Nephron (organoid): ENCODE results near the gene FTO.

Experiments used
- H3K27ac Mint-ChIP-seq, 3 experiments: 2 replicates each; pipeline ENCODE4 v1.8.0; 2020; ENCODE audit warnings: mixed read lengths in 3 of 3, mild to moderate bottlenecking in 2 of 3, moderate library complexity in 1 of 3
- H3K27me3 Mint-ChIP-seq: 2 replicates; pipeline ENCODE4 v1.8.0; 2021; ENCODE audit warnings: low read depth, mild to moderate bottlenecking, moderate library complexity, mixed read lengths
- H3K36me3 Mint-ChIP-seq: 2 replicates; pipeline ENCODE4 v1.8.0; 2020; ENCODE audit warnings: low read depth, mixed read lengths
- H3K4me1 Mint-ChIP-seq: 2 replicates; pipeline ENCODE4 v1.8.0; 2020; ENCODE audit warnings: mixed read lengths
- H3K4me3 Mint-ChIP-seq, 3 experiments: 2 replicates each; pipeline ENCODE4 v1.8.0; 2020; ENCODE audit warnings: mild to moderate bottlenecking in 3 of 3, mixed read lengths in 3 of 3, moderate library complexity in 2 of 3
- H3K9me3 Mint-ChIP-seq: 2 replicates; pipeline ENCODE4 v1.8.0; 2020; ENCODE audit warnings: mixed read lengths
- TF ChIP-seq, protein P1 (sequence below), 3 experiments: fragments of 200-600 bp; sonication (generic); IDR thresholded peaks; one replicate each; pipeline ENCODE4 v1.5.0; 2021; ENCODE audit warnings: antibody characterized with exemption in 3 of 3; ENCODE audit not compliant: unreplicated experiment in 3 of 3

FTO gene

DNA sequence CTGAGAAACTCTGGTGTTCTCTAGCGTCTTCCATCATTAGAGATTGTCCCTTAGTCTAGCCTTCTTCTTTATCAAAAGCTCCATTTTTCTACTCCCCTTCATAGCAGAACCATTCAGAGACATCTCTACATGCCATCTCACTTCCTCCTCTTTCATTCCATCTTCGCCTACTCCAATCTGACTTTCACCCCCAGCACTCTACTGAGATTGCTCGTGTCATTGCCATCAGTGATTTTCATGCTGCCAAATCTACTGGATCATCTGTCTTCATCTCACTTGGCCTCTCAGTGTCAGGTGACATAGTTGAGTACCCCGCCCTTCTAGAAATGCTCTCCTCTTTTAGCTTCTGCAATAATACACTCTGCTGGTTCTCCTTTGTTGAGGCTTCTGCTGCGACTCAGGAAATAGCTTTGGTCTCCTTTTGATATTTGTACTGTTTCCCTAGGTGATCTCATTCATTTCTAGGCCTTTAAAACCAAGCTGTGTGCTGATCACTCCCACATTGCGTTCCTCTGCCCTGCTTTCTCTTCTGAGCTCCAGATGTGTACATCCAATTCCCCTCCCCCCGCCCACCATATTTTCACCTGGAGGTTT is 119.1 kb downstream of the FTO start:
- Mint-ChIP-seq H3K27me3 (no peaks in the 10 kb centered on the region), H3K27ac (no peak overlapping the region), H3K4me1 (peaks cover 4% of the 10 kb centered on the region), H3K36me3 (peaks cover 6% of the 10 kb centered on the region), H3K4me3 (no peak overlapping the region), H3K9me3 (no peaks in the 10 kb centered on the region)
- TF ChIP-seq, protein P1, sequence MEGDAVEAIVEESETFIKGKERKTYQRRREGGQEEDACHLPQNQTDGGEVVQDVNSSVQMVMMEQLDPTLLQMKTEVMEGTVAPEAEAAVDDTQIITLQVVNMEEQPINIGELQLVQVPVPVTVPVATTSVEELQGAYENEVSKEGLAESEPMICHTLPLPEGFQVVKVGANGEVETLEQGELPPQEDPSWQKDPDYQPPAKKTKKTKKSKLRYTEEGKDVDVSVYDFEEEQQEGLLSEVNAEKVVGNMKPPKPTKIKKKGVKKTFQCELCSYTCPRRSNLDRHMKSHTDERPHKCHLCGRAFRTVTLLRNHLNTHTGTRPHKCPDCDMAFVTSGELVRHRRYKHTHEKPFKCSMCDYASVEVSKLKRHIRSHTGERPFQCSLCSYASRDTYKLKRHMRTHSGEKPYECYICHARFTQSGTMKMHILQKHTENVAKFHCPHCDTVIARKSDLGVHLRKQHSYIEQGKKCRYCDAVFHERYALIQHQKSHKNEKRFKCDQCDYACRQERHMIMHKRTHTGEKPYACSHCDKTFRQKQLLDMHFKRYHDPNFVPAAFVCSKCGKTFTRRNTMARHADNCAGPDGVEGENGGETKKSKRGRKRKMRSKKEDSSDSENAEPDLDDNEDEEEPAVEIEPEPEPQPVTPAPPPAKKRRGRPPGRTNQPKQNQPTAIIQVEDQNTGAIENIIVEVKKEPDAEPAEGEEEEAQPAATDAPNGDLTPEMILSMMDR (IDR thresholded peaks at IDR 0.05; ENCODE audit: unreplicated experiment in 3 of 3): no peak

DNA sequence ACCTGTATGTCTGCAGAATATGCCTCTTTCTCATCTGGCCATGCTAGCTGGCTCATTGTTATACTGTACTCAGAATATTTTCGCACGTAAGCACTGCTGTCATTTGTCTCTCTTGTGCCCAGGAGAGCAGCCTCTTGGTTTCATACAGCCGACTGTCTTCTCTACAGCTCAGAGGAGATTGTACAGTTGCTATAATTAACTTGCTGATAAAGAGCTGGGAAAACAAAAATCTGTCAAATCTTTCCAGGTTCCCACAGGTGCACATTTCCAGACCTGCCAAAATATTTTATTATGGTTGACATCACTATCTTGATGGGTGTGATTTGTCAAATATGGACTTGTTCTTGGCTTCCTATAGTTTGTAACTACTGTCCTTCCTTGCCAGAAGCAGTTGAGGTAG is 122.7 kb downstream of the FTO start:
- H3K36me3 Mint-ChIP-seq: peaks cover 30% of the 10 kb centered on the region
- H3K4me1 Mint-ChIP-seq: peaks cover 4% of the 10 kb centered on the region
- H3K4me3 Mint-ChIP-seq: no peak overlapping the region
- H3K9me3 Mint-ChIP-seq: peaks cover under 1% of the 10 kb centered on the region
- no peak overlapping the region for H3K27ac Mint-ChIP-seq
- no peaks in the 10 kb centered on the region for H3K27me3 Mint-ChIP-seq
- TF ChIP-seq, protein P1 (IDR thresholded peaks at IDR 0.05; ENCODE audit: unreplicated experiment in 3 of 3): no peak

DNA sequence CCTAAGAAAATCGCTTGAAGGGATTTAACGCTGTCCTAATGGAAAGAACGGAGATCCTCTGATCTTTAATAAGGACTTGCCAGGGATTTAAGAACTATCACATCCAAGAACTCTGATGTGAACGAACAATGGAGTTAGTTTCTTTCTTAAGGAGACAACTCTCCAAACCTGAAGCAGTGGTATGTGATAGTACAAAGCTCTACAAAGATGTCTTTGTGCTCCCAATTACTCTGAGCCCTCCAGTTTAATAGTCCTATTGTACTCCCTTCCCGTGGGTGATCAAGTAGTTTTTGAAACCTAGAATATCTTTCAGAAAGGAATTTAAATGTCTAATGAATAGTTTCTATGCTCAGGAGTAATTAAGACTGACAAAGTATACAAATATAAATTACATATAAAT is 123.8 kb downstream of the FTO start:
- no peak overlapping the region for H3K27ac Mint-ChIP-seq
- H3K9me3 Mint-ChIP-seq: peaks cover 2% of the 10 kb centered on the region
- no peak overlapping the region for H3K4me3 Mint-ChIP-seq
- TF ChIP-seq, protein P1 (IDR thresholded peaks at IDR 0.05; ENCODE audit: unreplicated experiment in 3 of 3): no peak
- H3K4me1 Mint-ChIP-seq: peaks cover 4% of the 10 kb centered on the region
- no peaks in the 10 kb centered on the region for H3K27me3 Mint-ChIP-seq
- peaks cover 38% of the 10 kb centered on the region for H3K36me3 Mint-ChIP-seq

DNA sequence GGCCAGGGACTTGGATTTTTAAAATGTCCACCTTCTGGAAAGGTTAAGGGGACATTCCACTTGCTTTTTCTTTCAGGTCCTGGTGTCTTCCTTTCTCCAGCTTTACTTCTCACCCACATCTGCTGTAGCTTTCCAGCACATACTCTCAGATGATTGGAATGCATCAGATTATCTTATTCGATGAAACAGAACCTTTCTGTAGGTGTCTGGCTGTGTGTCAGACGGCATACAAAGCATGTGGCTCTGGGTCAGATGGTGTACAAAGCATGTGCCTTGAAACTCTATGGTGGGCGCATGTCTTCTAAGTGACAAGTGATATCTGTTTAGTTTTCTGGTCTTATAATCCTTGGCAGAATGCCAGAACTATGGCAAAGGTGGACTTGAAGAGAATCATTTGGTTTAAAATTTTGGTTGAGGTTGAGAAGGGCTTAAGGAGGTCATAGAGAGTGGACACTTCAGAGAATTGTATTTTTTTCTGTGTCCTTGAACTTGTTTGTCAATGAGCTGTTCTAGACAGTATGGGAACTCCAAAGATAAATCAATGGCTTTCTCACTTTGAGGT is 125.3 kb downstream of the FTO start:
- TF ChIP-seq, protein P1 (IDR thresholded peaks at IDR 0.05; ENCODE audit: unreplicated experiment in 3 of 3): no peak
- peaks cover 49% of the 10 kb centered on the region for H3K36me3 Mint-ChIP-seq
- no peaks in the 10 kb centered on the region for H3K27me3 Mint-ChIP-seq
- no peak overlapping the region for H3K27ac Mint-ChIP-seq
- H3K9me3 Mint-ChIP-seq: peaks cover 6% of the 10 kb centered on the region
- H3K4me1 Mint-ChIP-seq: peaks cover 4% of the 10 kb centered on the region
- no peak overlapping the region for H3K4me3 Mint-ChIP-seq

DNA sequence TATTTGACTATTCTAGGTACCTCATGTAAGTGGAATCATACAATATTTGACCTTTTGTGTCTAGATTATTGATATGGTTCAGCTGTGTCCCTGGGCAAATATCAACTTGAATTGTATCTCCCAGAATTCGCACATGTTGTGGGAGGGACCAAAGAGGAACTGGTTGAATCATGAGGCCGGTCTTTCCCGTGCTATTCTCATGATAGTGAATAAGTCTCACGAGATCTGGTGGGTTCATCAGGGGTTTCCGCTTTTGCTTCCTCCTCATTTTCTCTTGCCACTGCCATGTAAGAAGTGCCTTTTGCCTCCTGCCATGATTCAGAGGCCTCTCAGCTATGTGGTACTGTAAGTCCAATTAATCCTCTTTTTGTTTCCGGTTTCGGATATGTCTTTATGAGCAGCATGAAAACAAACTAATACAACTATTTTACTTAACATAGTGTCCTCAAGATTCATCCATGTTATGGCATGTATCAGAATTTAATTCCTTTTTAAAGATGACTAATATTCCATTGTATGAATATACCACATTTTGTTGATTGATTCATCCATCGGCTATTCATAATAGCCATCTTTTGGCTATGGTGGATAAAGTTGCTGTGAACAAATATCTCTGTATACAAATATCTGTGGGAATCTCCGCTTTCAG is 129.1 kb downstream of the FTO start:
- Mint-ChIP-seq H3K9me3 (peaks cover 6% of the 10 kb centered on the region), H3K4me3 (no peak overlapping the region), H3K27ac (no peak overlapping the region), H3K36me3 (peaks cover 60% of the 10 kb centered on the region), H3K27me3 (no peaks in the 10 kb centered on the region), H3K4me1 (no peaks in the 10 kb centered on the region)
- TF ChIP-seq, protein P1 (IDR thresholded peaks at IDR 0.05; ENCODE audit: unreplicated experiment in 3 of 3): no peak

DNA sequence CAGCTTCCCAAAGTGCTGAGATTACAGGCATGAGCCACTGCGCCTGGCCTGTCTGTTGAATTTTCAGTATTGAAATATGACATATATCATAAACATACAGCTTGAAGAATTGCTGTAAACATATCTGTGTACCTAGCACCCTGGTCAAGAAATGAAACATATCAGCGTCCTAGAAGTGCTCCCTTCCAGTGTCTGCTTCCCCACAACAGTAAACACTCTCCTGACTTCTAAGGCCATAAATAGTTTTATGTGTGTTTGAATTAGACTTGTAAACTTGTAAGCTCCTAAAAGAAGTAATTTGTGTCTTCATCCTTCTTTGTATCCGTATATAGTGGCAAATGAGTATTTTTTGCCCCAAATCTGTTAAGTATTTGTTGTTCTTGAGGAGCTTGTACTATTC is 132.2 kb downstream of the FTO start:
- TF ChIP-seq, protein P1 (IDR thresholded peaks at IDR 0.05; ENCODE audit: unreplicated experiment in 3 of 3): no peak
- Mint-ChIP-seq H3K27me3 (no peaks in the 10 kb centered on the region), H3K36me3 (peaks cover 42% of the 10 kb centered on the region), H3K9me3 (peaks cover 6% of the 10 kb centered on the region), H3K4me3 (no peak overlapping the region), H3K4me1 (no peaks in the 10 kb centered on the region), H3K27ac (no peak overlapping the region)
